ENCODE measurements around the gene CAPN5. TPM values are rescaled to one million over a fixed set of nuclear protein-coding genes. Genes with fewer than 3 reads are reported as not detected.

The CAPN5 gene
- total RNA-seq, 2 experiments from 2014 or later: 5.1 to 6.9 TPM

DNA sequence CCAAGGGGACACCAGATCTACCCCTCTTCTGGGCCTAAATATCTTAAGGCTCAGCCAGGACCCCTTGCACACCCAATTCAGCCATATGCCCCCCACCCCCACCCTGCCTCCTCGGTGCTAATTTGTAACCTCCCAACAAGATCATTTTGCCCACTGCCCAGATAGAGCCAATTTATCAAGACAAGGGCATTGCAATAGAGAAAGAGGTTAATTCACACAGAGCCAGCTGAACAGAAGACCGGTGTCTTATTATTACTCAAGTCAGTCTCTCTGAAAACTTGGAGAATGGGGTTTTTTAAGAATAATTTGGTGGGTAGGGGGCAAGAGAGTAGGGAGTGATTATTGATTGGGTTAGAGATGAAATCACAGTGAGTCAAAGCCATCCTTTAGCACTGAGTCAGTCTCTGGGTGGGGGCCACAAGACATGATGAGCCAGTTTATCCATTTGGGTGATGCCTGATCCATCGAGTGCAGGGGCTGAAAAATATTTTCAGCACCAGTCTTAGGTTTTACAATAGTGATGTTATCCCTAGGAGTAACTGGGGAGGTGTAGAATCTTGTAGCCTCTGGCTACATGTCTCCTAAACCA lies 9.9 kb upstream of the CAPN5 start:
- H3K36me3 Mint-ChIP-seq (ENCODE audit: low read depth): no peaks in the 10 kb centered on the region
- Histone ChIP-seq H3K27me3 (ENCODE audit: control insufficient read depth in 1 of 2, insufficient read depth in 2 of 2, low read length in 2 of 2) (no peaks in the 10 kb centered on the region), H3K4me3 (ENCODE audit: low read length) (no peak overlapping the region), H3K9me3 (ENCODE audit: control insufficient read depth in 1 of 2, insufficient read depth in 1 of 2, low read length in 2 of 2) (peaks cover 8 to 26% of the 10 kb centered on the region in 2 experiments), H3K36me3 (ENCODE audit: insufficient read depth, low read length) (no peaks in the 10 kb centered on the region), H3K4me1 (ENCODE audit: insufficient read depth, low read length) (no peaks in the 10 kb centered on the region), H3K27ac (ENCODE audit: low read depth in 1 of 2, low read length in 2 of 2) (no peak overlapping the region)
- intact Hi-C loops (cut with DNase I, micrococcal nuclease): no loop called here
- H3K27ac Mint-ChIP-seq: no peak overlapping the region
- DNase-seq (no peak), ATAC-seq (ENCODE audit: poor library complexity) (no peak)
- ChIA-PET POLR2A (no interaction called here), CTCF (interaction anchor here (2.2 kb wide), 1 partner anchor 9 kb away, joined by 7 read pairs; no protein-coding TSS in a partner anchor)
- H3K9me3 Mint-ChIP-seq: peaks cover 3% of the 10 kb centered on the region
- H3K27me3 Mint-ChIP-seq: no peaks in the 10 kb centered on the region
- H3K4me3 Mint-ChIP-seq: no peak overlapping the region
- no peaks in the 10 kb centered on the region for H3K4me1 Mint-ChIP-seq (ENCODE audit: low read depth)
- TF ChIP-seq, protein P1, sequence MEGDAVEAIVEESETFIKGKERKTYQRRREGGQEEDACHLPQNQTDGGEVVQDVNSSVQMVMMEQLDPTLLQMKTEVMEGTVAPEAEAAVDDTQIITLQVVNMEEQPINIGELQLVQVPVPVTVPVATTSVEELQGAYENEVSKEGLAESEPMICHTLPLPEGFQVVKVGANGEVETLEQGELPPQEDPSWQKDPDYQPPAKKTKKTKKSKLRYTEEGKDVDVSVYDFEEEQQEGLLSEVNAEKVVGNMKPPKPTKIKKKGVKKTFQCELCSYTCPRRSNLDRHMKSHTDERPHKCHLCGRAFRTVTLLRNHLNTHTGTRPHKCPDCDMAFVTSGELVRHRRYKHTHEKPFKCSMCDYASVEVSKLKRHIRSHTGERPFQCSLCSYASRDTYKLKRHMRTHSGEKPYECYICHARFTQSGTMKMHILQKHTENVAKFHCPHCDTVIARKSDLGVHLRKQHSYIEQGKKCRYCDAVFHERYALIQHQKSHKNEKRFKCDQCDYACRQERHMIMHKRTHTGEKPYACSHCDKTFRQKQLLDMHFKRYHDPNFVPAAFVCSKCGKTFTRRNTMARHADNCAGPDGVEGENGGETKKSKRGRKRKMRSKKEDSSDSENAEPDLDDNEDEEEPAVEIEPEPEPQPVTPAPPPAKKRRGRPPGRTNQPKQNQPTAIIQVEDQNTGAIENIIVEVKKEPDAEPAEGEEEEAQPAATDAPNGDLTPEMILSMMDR (IDR thresholded peaks at IDR 0.05): no peak

DNA sequence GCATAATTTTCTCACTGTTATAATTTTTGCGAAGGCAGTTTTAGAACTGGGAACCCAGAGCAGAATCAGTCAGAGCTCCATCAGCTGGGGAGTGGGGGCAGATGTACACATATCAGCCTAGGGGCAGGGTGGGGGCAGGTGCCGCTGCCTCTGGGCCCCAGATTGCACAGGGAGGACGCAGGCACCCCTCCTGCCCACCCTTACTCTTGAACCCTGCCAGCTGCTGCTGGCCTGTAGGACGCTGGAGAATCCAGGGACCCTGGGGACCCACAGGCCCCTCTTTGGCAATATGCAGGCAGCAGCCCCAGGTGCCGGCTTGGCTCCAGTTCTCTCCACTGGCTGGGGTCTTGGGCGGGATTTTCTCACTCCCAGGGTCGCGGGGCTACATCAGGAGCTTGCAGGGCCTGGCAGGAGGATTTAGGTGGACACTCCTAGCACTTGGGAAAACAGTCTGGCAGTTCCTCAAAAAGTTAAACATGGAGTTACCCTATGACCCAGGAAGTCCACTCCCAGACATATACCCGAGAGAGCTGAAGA lies 8.8 kb upstream of the CAPN5 start:
- H3K9me3 ChIP-seq (ENCODE audit: control insufficient read depth in 1 of 2, insufficient read depth in 1 of 2, low read length in 2 of 2): peaks cover 8 to 28% of the 10 kb centered on the region in 2 experiments
- no peak overlapping the region for H3K4me3 Mint-ChIP-seq
- no peaks in the 10 kb centered on the region for H3K36me3 Mint-ChIP-seq (ENCODE audit: low read depth)
- ChIA-PET CTCF (interaction anchor here (2.2 kb wide), 1 partner anchor 10 kb away, joined by 7 read pairs; no protein-coding TSS in a partner anchor), POLR2A (no interaction called here)
- H3K27me3 ChIP-seq (ENCODE audit: control insufficient read depth in 1 of 2, insufficient read depth in 2 of 2, low read length in 2 of 2): no peaks in the 10 kb centered on the region
- no peaks in the 10 kb centered on the region for H3K27me3 Mint-ChIP-seq
- H3K4me1 Mint-ChIP-seq (ENCODE audit: low read depth): no peaks in the 10 kb centered on the region
- TF ChIP-seq, protein P1 (IDR thresholded peaks at IDR 0.05): no peak
- no peak for ATAC-seq (ENCODE audit: poor library complexity)
- DNase-seq: no peak
- H3K27ac Mint-ChIP-seq: no peak overlapping the region
- no peak overlapping the region for H3K4me3 ChIP-seq (ENCODE audit: low read length)
- H3K4me1 ChIP-seq (ENCODE audit: insufficient read depth, low read length): no peaks in the 10 kb centered on the region
- intact Hi-C loops (cut with DNase I, micrococcal nuclease): no loop called here
- peaks cover 3% of the 10 kb centered on the region for H3K9me3 Mint-ChIP-seq
- no peaks in the 10 kb centered on the region for H3K36me3 ChIP-seq (ENCODE audit: insufficient read depth, low read length)
- no peak overlapping the region for H3K27ac ChIP-seq (ENCODE audit: low read depth in 1 of 2, low read length in 2 of 2)

DNA sequence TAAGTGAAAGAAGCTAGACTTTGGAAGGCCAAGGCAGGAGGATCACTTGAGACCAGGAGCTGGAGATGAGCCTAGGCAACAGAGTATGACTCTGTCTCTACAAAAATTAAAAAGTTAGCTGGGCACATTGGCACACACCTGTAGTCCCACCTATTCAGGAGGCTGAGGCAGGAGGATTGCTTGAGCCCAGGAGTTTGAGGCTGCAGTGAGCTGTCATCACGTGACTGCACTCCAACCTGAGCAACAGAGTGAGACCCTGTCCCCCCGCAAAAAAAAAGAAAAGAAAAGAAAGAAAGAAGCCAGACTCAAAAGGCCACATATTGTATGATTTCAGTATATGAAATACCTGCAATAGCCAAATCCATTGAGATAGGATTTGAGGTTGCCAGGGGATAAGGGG lies 7.9 kb upstream of the CAPN5 start:
- CTCF ChIA-PET: no interaction called here

More for the DNA sequence above, 7.9 kb upstream of the CAPN5 start:
- no peak for DNase-seq
- Mint-ChIP-seq H3K4me3 (no peak overlapping the region), H3K36me3 (ENCODE audit: low read depth) (no peaks in the 10 kb centered on the region), H3K27me3 (no peaks in the 10 kb centered on the region), H3K9me3 (peaks cover 3% of the 10 kb centered on the region), H3K4me1 (ENCODE audit: low read depth) (no peaks in the 10 kb centered on the region), H3K27ac (no peak overlapping the region)
- no peaks in the 10 kb centered on the region for H3K4me1 ChIP-seq (ENCODE audit: insufficient read depth, low read length)
- no peak for ATAC-seq (ENCODE audit: poor library complexity)
- TF ChIP-seq, protein P1 (IDR thresholded peaks at IDR 0.05): no peak
- POLR2A ChIA-PET: no interaction called here
- H3K36me3 ChIP-seq (ENCODE audit: insufficient read depth, low read length): no peaks in the 10 kb centered on the region
- no peaks in the 10 kb centered on the region for H3K27me3 ChIP-seq (ENCODE audit: control insufficient read depth in 1 of 2, insufficient read depth in 2 of 2, low read length in 2 of 2)
- H3K9me3 ChIP-seq (ENCODE audit: control insufficient read depth in 1 of 2, insufficient read depth in 1 of 2, low read length in 2 of 2): peaks cover 8 to 28% of the 10 kb centered on the region in 2 experiments
- no peak overlapping the region for H3K4me3 ChIP-seq (ENCODE audit: low read length)
- no peak overlapping the region for H3K27ac ChIP-seq (ENCODE audit: low read depth in 1 of 2, low read length in 2 of 2)
- intact Hi-C loops (cut with DNase I, micrococcal nuclease): no loop called here
